ENCODE results near the gene FGL2.
"Not testable (repeated sequence)": the region's sequence is repeated elsewhere in the genome, so short reads cannot be mapped to it uniquely, and the experiment has no call there.

GRCh38 chr7:77154917-77155464 lies 44.6 kb downstream of the FGL2 start:
- not testable (repeated sequence) for TF ChIP-seq CTCF (conservative IDR thresholded peaks at IDR 0.05 in 1 of 2, IDR thresholded peaks at IDR 0.05 in 1 of 2; ENCODE audit: extremely low read depth in 1 of 2, insufficient read depth in 1 of 2, low read depth in 1 of 2, low read length in 2 of 2); EZH2 (IDR thresholded peaks at IDR 0.05; ENCODE audit: borderline replicate concordance, low read length)
